GM18868 (cell line): Measurements from ENCODE around the gene APLN.

Experiments
- ATAC-seq: cut with Tn5 transposase; IDR thresholded peaks from one replicate; pipeline ENCODE4 v1.9.1; 2021; ENCODE audit warnings: mild to moderate bottlenecking, moderate library complexity; ENCODE audit not compliant: unreplicated experiment

The APLN gene

GRCh38 chrX:129654652-129655546 is at the start of gene APLN:
TSS of gene APLN (minus strand) at chrX:129654956. CDS start at chrX:129654630, 326 bp downstream.
- peak; percentile 35 for ATAC-seq

GRCh38 chrX:129704491-129704890 is 49.7 kb upstream of the APLN start:
- no peak for ATAC-seq

- no peak for ATAC-seq
Measured at GRCh38 chrX:129701624-129702069, 46.9 kb upstream of the APLN start.

- no peak for ATAC-seq
Measured at GRCh38 chrX:129700536-129700935, 45.8 kb upstream of the APLN start.

- ATAC-seq, result no peak
Measured at GRCh38 chrX:129698150-129698549, 43.4 kb upstream of the APLN start.

GRCh38 chrX:129697204-129697829 is 42.6 kb upstream of the APLN start:
- no peak for ATAC-seq

- ATAC-seq, result no peak
Measured at GRCh38 chrX:129696463-129697155, 41.9 kb upstream of the APLN start.

- no peak for ATAC-seq
Measured at GRCh38 chrX:129695937-129696336, 41.2 kb upstream of the APLN start.

GRCh38 chrX:129695535-129695934 is 40.8 kb upstream of the APLN start:
- ATAC-seq, result no peak

GRCh38 chrX:129694805-129695204 is 40.0 kb upstream of the APLN start:
- ATAC-seq, result no peak

- ATAC-seq, result no peak
Measured at GRCh38 chrX:129693354-129693753, 38.6 kb upstream of the APLN start.

GRCh38 chrX:129690435-129690834 is 35.7 kb upstream of the APLN start:
- no peak for ATAC-seq

GRCh38 chrX:129689796-129690195 is 35.0 kb upstream of the APLN start:
- ATAC-seq, result no peak

- no peak for ATAC-seq
Measured at GRCh38 chrX:129688097-129688496, 33.3 kb upstream of the APLN start.

- ATAC-seq, result no peak
Measured at GRCh38 chrX:129686422-129686948, 31.7 kb upstream of the APLN start.

- ATAC-seq, result no peak
Measured at GRCh38 chrX:129682979-129683378, 28.2 kb upstream of the APLN start.

- ATAC-seq, result no peak
Measured at GRCh38 chrX:129679901-129680300, 25.1 kb upstream of the APLN start.

GRCh38 chrX:129678614-129679195 is 23.9 kb upstream of the APLN start:
- ATAC-seq, result peak; percentile 47

GRCh38 chrX:129667412-129667811 is 12.7 kb upstream of the APLN start:
- ATAC-seq, result no peak

GRCh38 chrX:129665916-129666644 is 11.3 kb upstream of the APLN start:
- ATAC-seq, result no peak
